Measurements from ENCODE around the gene DOCK11. TPM values are rescaled to one million over a fixed set of nuclear protein-coding genes. Genes with fewer than 3 reads are reported as not detected.

Gene DOCK11
- polyA plus RNA-seq, 1 experiment, result 26.4 TPM

DNA sequence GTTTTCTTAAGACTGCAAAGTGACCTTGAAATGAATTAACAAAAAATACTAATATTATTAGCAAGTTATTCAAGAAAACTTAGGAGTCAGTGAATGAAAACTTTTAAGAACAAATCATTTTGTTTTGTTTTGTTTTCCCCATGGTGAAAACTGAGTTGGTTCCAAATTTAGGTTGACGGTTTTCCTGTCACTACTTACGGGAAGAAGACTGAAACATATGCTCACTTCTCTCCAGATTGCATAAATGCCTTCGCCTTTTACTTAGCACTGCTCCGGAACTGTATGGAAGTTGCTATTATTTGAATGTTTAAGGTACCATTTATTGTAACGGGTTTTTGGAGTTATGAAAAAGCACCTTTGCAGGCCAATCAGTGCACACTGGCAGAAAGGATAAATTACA, 42.8 kb downstream of the DOCK11 start:
- POLR2A ChIA-PET, result interaction anchor here (0.5 to 0.7 kb wide), 3 partner anchors 20 to 86 kb away, joined by 3 to 4 read pairs (median 3); partner anchors contain the start of gene DOCK11
- TF ChIP-seq, protein P1, sequence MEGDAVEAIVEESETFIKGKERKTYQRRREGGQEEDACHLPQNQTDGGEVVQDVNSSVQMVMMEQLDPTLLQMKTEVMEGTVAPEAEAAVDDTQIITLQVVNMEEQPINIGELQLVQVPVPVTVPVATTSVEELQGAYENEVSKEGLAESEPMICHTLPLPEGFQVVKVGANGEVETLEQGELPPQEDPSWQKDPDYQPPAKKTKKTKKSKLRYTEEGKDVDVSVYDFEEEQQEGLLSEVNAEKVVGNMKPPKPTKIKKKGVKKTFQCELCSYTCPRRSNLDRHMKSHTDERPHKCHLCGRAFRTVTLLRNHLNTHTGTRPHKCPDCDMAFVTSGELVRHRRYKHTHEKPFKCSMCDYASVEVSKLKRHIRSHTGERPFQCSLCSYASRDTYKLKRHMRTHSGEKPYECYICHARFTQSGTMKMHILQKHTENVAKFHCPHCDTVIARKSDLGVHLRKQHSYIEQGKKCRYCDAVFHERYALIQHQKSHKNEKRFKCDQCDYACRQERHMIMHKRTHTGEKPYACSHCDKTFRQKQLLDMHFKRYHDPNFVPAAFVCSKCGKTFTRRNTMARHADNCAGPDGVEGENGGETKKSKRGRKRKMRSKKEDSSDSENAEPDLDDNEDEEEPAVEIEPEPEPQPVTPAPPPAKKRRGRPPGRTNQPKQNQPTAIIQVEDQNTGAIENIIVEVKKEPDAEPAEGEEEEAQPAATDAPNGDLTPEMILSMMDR (IDR thresholded peaks at IDR 0.05; ENCODE audit: low read depth, low read length), result no peak
- Histone ChIP-seq H3K27me3 (ENCODE audit: control insufficient read depth, insufficient read depth, low read length) (no peaks in the 10 kb centered on the region), H3K4me3 (ENCODE audit: low read depth, low read length) (no peak overlapping the region), H3K27ac (ENCODE audit: low read depth, low read length) (no peak overlapping the region), H3K9me3 (ENCODE audit: control insufficient read depth, insufficient read depth, low read length) (no peaks in the 10 kb centered on the region)
- CTCF ChIA-PET, result interaction anchor here (1.5 to 1.9 kb wide), 2 partner anchors 64 to 79 kb away, joined by 5 to 8 read pairs; no protein-coding TSS in a partner anchor
- no peak for DNase-seq (ENCODE audit: low read depth, low spot score)

DNA sequence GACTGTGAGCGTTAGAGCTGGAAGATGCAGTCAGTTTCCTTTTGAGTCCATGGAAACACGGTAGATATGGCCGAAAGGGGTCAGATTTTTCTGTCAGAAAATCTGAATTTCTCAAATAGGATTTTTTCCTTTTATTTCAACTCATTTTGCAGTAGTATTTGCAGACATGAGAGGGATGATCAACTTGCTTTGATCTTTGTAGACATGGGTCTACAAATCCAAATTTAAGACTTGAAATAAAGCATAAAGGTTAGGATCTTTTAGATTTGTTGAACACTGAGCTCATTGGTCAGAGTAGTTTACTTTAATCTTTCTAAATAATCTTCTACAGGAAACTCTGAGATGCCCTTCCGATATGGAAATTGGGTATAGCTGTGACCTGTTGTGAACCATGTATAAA, 44.7 kb downstream of the DOCK11 start:
- ChIA-PET POLR2A (no interaction called here), CTCF (interaction anchor here (1.1 kb wide), 1 partner anchor 31 kb away, joined by 3 read pairs; no protein-coding TSS in a partner anchor)
- H3K9me3 ChIP-seq (ENCODE audit: control insufficient read depth, insufficient read depth, low read length), result no peaks in the 10 kb centered on the region
- no peak overlapping the region for H3K27ac ChIP-seq (ENCODE audit: low read depth, low read length)
- H3K27me3 ChIP-seq (ENCODE audit: control insufficient read depth, insufficient read depth, low read length), result no peaks in the 10 kb centered on the region
- no peak overlapping the region for H3K4me3 ChIP-seq (ENCODE audit: low read depth, low read length)
- TF ChIP-seq, protein P1 (IDR thresholded peaks at IDR 0.05; ENCODE audit: low read depth, low read length), result no peak
- no peak for DNase-seq (ENCODE audit: low read depth, low spot score)

DNA sequence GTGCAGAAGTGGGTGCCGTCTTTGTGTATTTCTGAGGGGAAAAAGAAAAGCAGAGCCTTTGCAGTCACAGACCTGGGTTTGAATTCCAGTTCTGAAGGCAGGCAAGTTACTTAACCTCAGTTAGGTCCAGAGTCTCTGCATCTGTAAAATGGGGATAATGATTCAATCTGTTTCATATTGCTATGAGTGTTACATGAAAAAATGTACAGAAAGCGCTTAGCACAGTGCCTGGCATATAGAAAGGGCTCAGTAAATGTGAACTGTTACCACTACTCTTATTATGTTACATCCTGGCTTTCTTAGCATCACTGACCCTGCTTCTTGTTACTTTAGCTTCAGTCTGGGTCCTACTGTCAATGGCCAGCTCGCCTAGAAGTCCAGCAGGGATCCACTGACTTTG, 45.9 kb downstream of the DOCK11 start:
- no peak overlapping the region for H3K4me3 ChIP-seq (ENCODE audit: low read depth, low read length)
- ChIA-PET CTCF (interaction anchor here (0.6 kb wide), 1 partner anchor 61 kb away, joined by 6 read pairs; no protein-coding TSS in a partner anchor), POLR2A (no interaction called here)
- no peak for DNase-seq (ENCODE audit: low read depth, low spot score)
- H3K9me3 ChIP-seq (ENCODE audit: control insufficient read depth, insufficient read depth, low read length), result no peaks in the 10 kb centered on the region
- no peak overlapping the region for H3K27ac ChIP-seq (ENCODE audit: low read depth, low read length)
- TF ChIP-seq, protein P1 (IDR thresholded peaks at IDR 0.05; ENCODE audit: low read depth, low read length), result no peak
- no peaks in the 10 kb centered on the region for H3K27me3 ChIP-seq (ENCODE audit: control insufficient read depth, insufficient read depth, low read length)

DNA sequence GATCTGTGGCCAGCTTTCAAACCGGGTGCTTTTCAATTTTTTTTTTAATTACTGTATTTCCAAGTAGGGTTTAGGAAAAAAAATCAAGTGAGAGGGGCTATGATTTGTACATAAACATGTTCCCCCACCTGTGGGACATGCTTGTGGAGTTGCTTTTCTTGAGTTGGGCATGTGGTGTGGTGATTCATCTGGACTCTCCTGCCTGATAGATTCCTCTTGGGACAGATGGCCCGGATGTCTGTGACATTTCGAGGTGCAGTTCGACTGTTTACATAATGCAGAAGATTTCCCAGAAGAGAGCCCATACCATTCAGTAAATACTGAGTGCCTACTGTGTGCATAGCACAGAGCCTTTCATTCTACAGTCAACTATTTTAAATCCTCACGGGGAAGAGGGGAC, 49.9 kb downstream of the DOCK11 start:
- TF ChIP-seq, protein P1 (IDR thresholded peaks at IDR 0.05; ENCODE audit: low read depth, low read length), result no peak
- H3K27ac ChIP-seq (ENCODE audit: low read depth, low read length), result peak overlapping the region; percentile 21
- ChIA-PET CTCF (no interaction called here), POLR2A (no interaction called here)
- H3K9me3 ChIP-seq (ENCODE audit: control insufficient read depth, insufficient read depth, low read length), result no peaks in the 10 kb centered on the region
- DNase-seq (ENCODE audit: low read depth, low spot score), result no peak
- no peak overlapping the region for H3K4me3 ChIP-seq (ENCODE audit: low read depth, low read length)
- no peaks in the 10 kb centered on the region for H3K27me3 ChIP-seq (ENCODE audit: control insufficient read depth, insufficient read depth, low read length)

DNA sequence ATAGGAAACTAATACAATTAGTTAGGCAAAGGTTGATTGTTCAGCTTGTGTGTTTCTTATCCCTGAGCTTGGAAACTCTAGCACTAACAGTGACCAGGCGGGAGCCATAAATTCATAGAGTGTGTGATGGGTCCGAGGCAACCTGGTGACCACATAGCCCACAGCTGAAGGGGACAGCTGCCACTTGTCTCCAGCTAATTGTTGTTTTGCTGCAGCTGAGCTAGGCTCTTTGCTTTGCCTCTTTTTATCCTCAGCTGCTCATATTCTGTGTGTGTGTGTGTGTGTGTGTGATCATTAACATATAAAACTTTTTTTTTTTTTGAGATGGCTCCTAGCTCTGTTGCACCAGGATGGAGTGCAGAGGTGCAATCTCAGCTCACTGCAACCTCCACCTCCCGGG, 53.2 kb downstream of the DOCK11 start:
- no peak overlapping the region for H3K4me3 ChIP-seq (ENCODE audit: low read depth, low read length)
- no peak for DNase-seq (ENCODE audit: low read depth, low spot score)
- H3K27me3 ChIP-seq (ENCODE audit: control insufficient read depth, insufficient read depth, low read length), result no peaks in the 10 kb centered on the region
- H3K9me3 ChIP-seq (ENCODE audit: control insufficient read depth, insufficient read depth, low read length), result no peaks in the 10 kb centered on the region
- TF ChIP-seq, protein P1 (IDR thresholded peaks at IDR 0.05; ENCODE audit: low read depth, low read length), result no peak
- H3K27ac ChIP-seq (ENCODE audit: low read depth, low read length), result no peak overlapping the region
- ChIA-PET POLR2A (no interaction called here), CTCF (interaction anchor here (1.9 kb wide), 1 partner anchor 53 kb away, joined by 8 read pairs; no protein-coding TSS in a partner anchor)

All from AG04450 (cell line).